Body of pancreas (tissue), 4 donors: ENCODE results near the gene CFAP299.

ENCODE experiments used
- CTCF ChIP-seq, 7 experiments: fragments of 450-650 bp in 4 of 7; fragments of 200-600 bp in 3 of 7; sonication (generic) in 3 of 7; IDR thresholded peaks; one replicate each; pipeline ENCODE4 v1.5.1; 2016 to 2019; ENCODE audit warnings: antibody characterized with exemption in 7 of 7
- POLR2A ChIP-seq, 3 donors: fragments of 450-650 bp; IDR thresholded peaks; one replicate each; pipeline ENCODE4 v1.6.1; 2016; ENCODE audit warnings: antibody characterized with exemption in 3 of 3, mild to moderate bottlenecking in 2 of 3

GRCh38 chr4:80454556-80454955 lies 119.0 kb downstream of the CFAP299 start:
- no peak for TF ChIP-seq POLR2A (IDR thresholded peaks at IDR 0.05)
- TF ChIP-seq CTCF (IDR thresholded peaks at IDR 0.05) = no peak
